Activated naive CD8-positive, alpha-beta T cell treated with anti-CD3 and anti-CD28 coated beads for 36 hours (primary cell): ENCODE measurements around the gene SLC13A2. TPM values are rescaled to one million over a fixed set of nuclear protein-coding genes. Genes with fewer than 3 reads are reported as not detected.
"Not testable (repeated sequence)": the region's sequence is repeated elsewhere in the genome, so short reads cannot be mapped to it uniquely, and the experiment has no call there.

ENCODE experiments used
- DNase-seq: peaks from one replicate; pipeline ENCODE4 v3.0.0; 2021
- H3K27ac Mint-ChIP-seq: one replicate; pipeline ENCODE4 v1.8.0; 2022; ENCODE audit warnings: mild to moderate bottlenecking, moderate library complexity, mixed read lengths
- H3K27me3 Mint-ChIP-seq: one replicate; pipeline ENCODE4 v1.8.0; 2022; ENCODE audit warnings: mild to moderate bottlenecking, mixed read lengths
- H3K36me3 Mint-ChIP-seq: one replicate; pipeline ENCODE4 v1.8.0; 2021; ENCODE audit warnings: mild to moderate bottlenecking, mixed read lengths
- H3K4me1 Mint-ChIP-seq: one replicate; pipeline ENCODE4 v1.8.0; 2021; ENCODE audit warnings: mixed read lengths
- H3K4me3 Mint-ChIP-seq: one replicate; pipeline ENCODE4 v1.8.0; 2022; ENCODE audit warnings: mild to moderate bottlenecking, moderate library complexity, mixed read lengths
- H3K9me3 Mint-ChIP-seq: one replicate; pipeline ENCODE4 v1.8.0; 2022; ENCODE audit warnings: mixed read lengths
- total RNA-seq, 2 experiments: library from RNA; stranded (reverse); gene quantifications; one replicate each; pipeline ENCODE4 v1.2.3, GENCODE V29; 2021

Gene SLC13A2
- total RNA-seq, 2 experiments from 2014 or later: not detected

- H3K36me3 Mint-ChIP-seq: no peaks in the 10 kb centered on the region
- no peaks in the 10 kb centered on the region for H3K9me3 Mint-ChIP-seq
- DNase-seq: no peak
- H3K27me3 Mint-ChIP-seq: peaks cover 7% of the 10 kb centered on the region
- H3K4me3 Mint-ChIP-seq: no peak overlapping the region
- H3K27ac Mint-ChIP-seq: no peak overlapping the region
- H3K4me1 Mint-ChIP-seq: peaks cover 18% of the 10 kb centered on the region
Measured at GRCh38 chr17:28466521-28467048, 6.9 kb upstream of the SLC13A2 start.

- Mint-ChIP-seq H3K9me3 (no peaks in the 10 kb centered on the region), H3K36me3 (no peaks in the 10 kb centered on the region), H3K4me1 (peaks cover 18% of the 10 kb centered on the region), H3K4me3 (no peak overlapping the region), H3K27ac (no peak overlapping the region), H3K27me3 (peaks cover 4% of the 10 kb centered on the region)
- DNase-seq: no peak
Measured at GRCh38 chr17:28467456-28468025, 5.9 kb upstream of the SLC13A2 start.

DNA sequence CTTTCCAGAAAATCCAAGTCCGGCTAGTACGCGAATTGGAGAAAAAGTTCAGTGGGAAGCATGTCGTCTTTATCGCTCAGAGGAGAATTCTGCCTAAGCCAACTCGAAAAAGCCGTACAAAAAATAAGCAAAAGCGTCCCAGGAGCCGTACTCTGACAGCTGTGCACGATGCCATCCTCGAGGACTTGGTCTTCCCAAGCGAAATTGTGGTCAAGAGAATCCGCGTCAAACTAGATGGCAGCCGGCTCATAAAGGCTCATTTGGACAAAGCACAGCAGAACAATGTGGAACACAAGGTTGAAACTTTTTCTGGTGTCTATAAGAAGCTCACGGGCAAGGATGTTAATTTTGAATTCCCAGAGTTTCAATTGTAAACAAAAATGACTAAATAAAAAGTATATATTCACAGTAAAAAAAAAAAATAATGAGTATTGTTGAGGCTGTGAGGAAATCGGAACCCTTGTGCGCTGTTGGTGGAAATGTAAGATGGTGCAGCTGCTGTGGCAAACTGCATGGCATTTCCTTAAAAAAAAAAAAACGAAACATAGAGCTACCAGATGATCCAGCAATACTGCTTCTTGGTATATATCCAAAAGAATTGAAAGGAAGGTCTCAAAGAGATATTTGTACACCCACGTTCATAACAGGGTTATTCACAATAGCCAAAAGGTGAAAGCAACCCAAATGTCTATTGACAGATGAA, 5.3 kb upstream of the SLC13A2 start:
- not testable (repeated sequence) for H3K9me3 Mint-ChIP-seq, H3K27ac Mint-ChIP-seq, H3K4me3 Mint-ChIP-seq, H3K36me3 Mint-ChIP-seq, DNase-seq, H3K27me3 Mint-ChIP-seq
- H3K4me1 Mint-ChIP-seq: peaks cover 18% of the 10 kb centered on the region

- H3K36me3 Mint-ChIP-seq: no peaks in the 10 kb centered on the region
- H3K9me3 Mint-ChIP-seq: no peaks in the 10 kb centered on the region
- DNase-seq: no peak
- no peak overlapping the region for H3K4me3 Mint-ChIP-seq
- H3K27me3 Mint-ChIP-seq: peaks cover 4% of the 10 kb centered on the region
- H3K27ac Mint-ChIP-seq: no peak overlapping the region
- H3K4me1 Mint-ChIP-seq: peaks cover 18% of the 10 kb centered on the region
Measured at GRCh38 chr17:28468781-28469180, 4.7 kb upstream of the SLC13A2 start.

GRCh38 chr17:28469376-28469775, 4.1 kb upstream of the SLC13A2 start:
- H3K27me3 Mint-ChIP-seq: peaks cover 4% of the 10 kb centered on the region
- H3K4me1 Mint-ChIP-seq: peaks cover 18% of the 10 kb centered on the region
- no peaks in the 10 kb centered on the region for H3K36me3 Mint-ChIP-seq
- H3K4me3 Mint-ChIP-seq: no peak overlapping the region
- DNase-seq: no peak
- no peaks in the 10 kb centered on the region for H3K9me3 Mint-ChIP-seq
- H3K27ac Mint-ChIP-seq: no peak overlapping the region

- no peaks in the 10 kb centered on the region for H3K36me3 Mint-ChIP-seq
- DNase-seq: no peak
- peaks cover 2% of the 10 kb centered on the region for H3K27me3 Mint-ChIP-seq
- no peak overlapping the region for H3K4me3 Mint-ChIP-seq
- no peaks in the 10 kb centered on the region for H3K9me3 Mint-ChIP-seq
- no peak overlapping the region for H3K27ac Mint-ChIP-seq
- peaks cover 20% of the 10 kb centered on the region for H3K4me1 Mint-ChIP-seq
Measured at GRCh38 chr17:28470266-28470913, 3.1 kb upstream of the SLC13A2 start.

DNA sequence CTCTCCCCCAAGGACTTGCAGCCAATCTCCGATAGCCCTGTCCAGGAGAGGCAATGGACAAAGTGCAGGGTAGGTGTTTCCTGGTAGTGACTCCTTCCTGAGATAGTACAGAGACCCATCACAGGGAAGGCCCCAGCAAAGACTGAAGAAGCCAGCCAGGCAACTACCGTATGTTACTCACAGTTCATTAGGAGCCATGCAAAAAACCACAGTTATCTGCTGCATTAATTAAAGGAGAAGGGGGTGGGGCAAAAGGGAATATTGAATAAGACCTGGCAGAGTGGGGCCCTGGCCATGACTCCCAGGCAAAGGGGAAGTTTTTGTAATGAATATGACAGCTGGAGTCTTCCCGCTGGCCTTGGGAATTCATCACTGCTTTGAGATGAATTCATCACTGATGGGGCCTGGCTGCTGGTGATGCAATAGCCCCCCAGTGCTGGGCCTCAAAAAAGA, 2.5 kb upstream of the SLC13A2 start:
- H3K27me3 Mint-ChIP-seq: no peaks in the 10 kb centered on the region
- no peak for DNase-seq
- H3K9me3 Mint-ChIP-seq: no peaks in the 10 kb centered on the region
- no peaks in the 10 kb centered on the region for H3K36me3 Mint-ChIP-seq
- peaks cover 23% of the 10 kb centered on the region for H3K4me1 Mint-ChIP-seq
- no peak overlapping the region for H3K27ac Mint-ChIP-seq
- H3K4me3 Mint-ChIP-seq: no peak overlapping the region

- Mint-ChIP-seq H3K4me3 (no peak overlapping the region), H3K9me3 (no peaks in the 10 kb centered on the region), H3K27ac (no peak overlapping the region), H3K36me3 (no peaks in the 10 kb centered on the region), H3K27me3 (no peaks in the 10 kb centered on the region), H3K4me1 (peaks cover 23% of the 10 kb centered on the region)
- no peak for DNase-seq
Measured at GRCh38 chr17:28471531-28472342, 1.7 kb upstream of the SLC13A2 start.

DNA sequence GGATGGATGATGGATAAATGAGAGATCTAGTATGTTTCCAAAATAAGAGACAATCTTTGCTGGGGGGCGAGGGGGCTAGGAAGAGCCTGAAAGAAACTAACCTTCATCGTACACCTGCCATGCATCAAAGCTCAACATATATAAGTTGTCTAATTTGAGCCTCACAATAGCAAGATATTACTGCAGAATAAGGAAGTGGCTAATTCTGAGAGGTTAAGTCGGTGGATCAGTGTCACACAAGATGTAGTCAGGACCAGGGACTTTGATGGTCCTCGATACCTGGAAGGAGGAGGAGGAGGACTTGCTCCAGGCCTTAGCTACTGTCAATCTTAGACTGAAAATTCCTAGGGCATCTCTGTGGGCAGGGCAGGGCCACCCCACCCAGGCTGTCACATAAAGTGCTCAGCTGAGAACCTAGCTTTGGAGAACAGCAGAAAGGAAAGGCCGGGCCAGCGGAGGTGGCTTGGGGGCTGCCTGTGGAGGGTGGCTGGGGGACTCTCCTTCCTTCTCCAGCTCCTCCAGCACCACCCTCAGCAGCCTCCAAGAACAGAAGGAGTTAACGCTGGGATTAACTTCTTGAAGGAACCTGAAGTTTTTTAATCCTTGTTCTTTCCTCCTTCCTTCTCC, 460 bp upstream of the SLC13A2 start:
- Mint-ChIP-seq H3K9me3 (no peaks in the 10 kb centered on the region), H3K4me1 (peaks cover 16% of the 10 kb centered on the region), H3K27ac (no peak overlapping the region), H3K4me3 (no peak overlapping the region), H3K27me3 (no peaks in the 10 kb centered on the region), H3K36me3 (no peaks in the 10 kb centered on the region)
- DNase-seq: no peak

GRCh38 chr17:28474111-28474531, 677 bp downstream of the SLC13A2 start:
- Mint-ChIP-seq H3K27me3 (no peaks in the 10 kb centered on the region), H3K4me3 (no peak overlapping the region), H3K36me3 (no peaks in the 10 kb centered on the region), H3K9me3 (no peaks in the 10 kb centered on the region), H3K27ac (no peak overlapping the region), H3K4me1 (peaks cover 8% of the 10 kb centered on the region)
- no peak for DNase-seq

- H3K9me3 Mint-ChIP-seq: no peaks in the 10 kb centered on the region
- H3K27ac Mint-ChIP-seq: no peak overlapping the region
- no peak overlapping the region for H3K4me3 Mint-ChIP-seq
- no peaks in the 10 kb centered on the region for H3K27me3 Mint-ChIP-seq
- H3K4me1 Mint-ChIP-seq: peaks cover 5% of the 10 kb centered on the region
- no peaks in the 10 kb centered on the region for H3K36me3 Mint-ChIP-seq
- no peak for DNase-seq
Measured at GRCh38 chr17:28475151-28475900, 1.9 kb downstream of the SLC13A2 start.

- Mint-ChIP-seq H3K4me3 (no peak overlapping the region), H3K27me3 (no peaks in the 10 kb centered on the region), H3K4me1 (peaks cover 5% of the 10 kb centered on the region), H3K9me3 (no peaks in the 10 kb centered on the region), H3K36me3 (no peaks in the 10 kb centered on the region), H3K27ac (no peak overlapping the region)
- DNase-seq: no peak
Measured at GRCh38 chr17:28476076-28476865, 2.8 kb downstream of the SLC13A2 start.

DNA sequence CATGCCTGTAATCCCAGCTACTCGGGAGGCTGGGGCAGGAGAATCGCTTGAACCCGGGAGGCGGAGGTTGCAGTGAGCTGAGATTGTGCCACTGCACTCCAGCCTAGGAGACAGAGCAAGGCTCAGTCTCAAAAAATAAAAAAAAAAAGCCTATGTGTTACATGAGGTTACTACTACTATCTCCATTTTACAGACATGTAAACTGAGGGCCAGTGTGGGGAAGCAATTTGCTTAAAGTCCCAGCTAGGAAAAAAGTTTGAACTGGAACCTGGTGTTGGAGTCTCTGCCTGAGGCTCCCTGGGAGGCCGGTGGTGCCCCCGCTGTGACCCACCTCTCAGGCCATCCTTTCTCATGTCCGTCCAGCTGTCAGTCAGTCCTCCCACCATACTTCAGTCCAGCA, 4.5 kb downstream of the SLC13A2 start:
- H3K4me3 Mint-ChIP-seq: no peak overlapping the region
- H3K4me1 Mint-ChIP-seq: peaks cover 5% of the 10 kb centered on the region
- no peak overlapping the region for H3K27ac Mint-ChIP-seq
- no peaks in the 10 kb centered on the region for H3K27me3 Mint-ChIP-seq
- H3K9me3 Mint-ChIP-seq: no peaks in the 10 kb centered on the region
- H3K36me3 Mint-ChIP-seq: no peaks in the 10 kb centered on the region
- no peak for DNase-seq
